Nephron progenitor cell (in vitro differentiated cells): ENCODE results near the gene C19orf73.

Source experiments
- DNase-seq: peaks from one replicate; pipeline ENCODE4 v3.0.0; 2021
- H3K27ac Mint-ChIP-seq: 2 replicates; pipeline ENCODE4 v1.8.0; 2021; ENCODE audit warnings: mild to moderate bottlenecking, moderate library complexity, mixed read lengths
- H3K27me3 Mint-ChIP-seq: 2 replicates; pipeline ENCODE4 v1.8.0; 2021; ENCODE audit warnings: mild to moderate bottlenecking, low read depth, mixed read lengths; ENCODE audit not compliant: poor library complexity
- H3K36me3 Mint-ChIP-seq: 2 replicates; pipeline ENCODE4 v1.8.0; 2021; ENCODE audit warnings: low read depth, mixed read lengths
- H3K4me1 Mint-ChIP-seq: 2 replicates; pipeline ENCODE4 v1.8.0; 2021; ENCODE audit warnings: mixed read lengths
- H3K4me3 Mint-ChIP-seq: 2 replicates; pipeline ENCODE4 v1.8.0; 2021; ENCODE audit warnings: mild to moderate bottlenecking, moderate library complexity, mixed read lengths
- H3K9me3 Mint-ChIP-seq: 2 replicates; pipeline ENCODE4 v1.8.0; 2021; ENCODE audit warnings: mild to moderate bottlenecking, moderate library complexity, mixed read lengths
- TF ChIP-seq, protein P1 (sequence below): fragments of 200-600 bp; sonication (generic); IDR thresholded peaks from 2 replicates; pipeline ENCODE4 v1.5.0; 2021; ENCODE audit warnings: antibody characterized with exemption

C19orf73 gene

DNA sequence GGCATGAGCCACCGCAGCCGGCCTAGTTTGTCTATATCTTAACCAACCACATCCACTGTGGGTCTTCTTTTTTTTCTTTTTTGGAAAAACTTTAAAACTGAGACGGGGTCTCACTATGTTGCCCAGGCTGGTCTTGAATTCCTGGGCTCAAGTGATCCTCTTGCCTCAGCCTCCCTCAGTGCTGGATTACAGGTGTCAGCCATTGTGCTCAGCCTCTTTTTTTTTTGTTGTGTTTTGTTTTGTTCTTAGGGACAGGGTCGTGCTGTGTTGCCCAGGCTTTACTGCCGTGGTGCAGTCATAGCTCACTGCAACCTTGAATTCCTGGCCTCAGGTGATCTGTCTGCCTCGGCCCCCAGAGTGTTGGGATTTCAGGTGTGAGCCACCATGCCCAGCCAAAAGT is 26.3 kb downstream of the C19orf73 start:
- DNase-seq = no peak
- TF ChIP-seq, protein P1, sequence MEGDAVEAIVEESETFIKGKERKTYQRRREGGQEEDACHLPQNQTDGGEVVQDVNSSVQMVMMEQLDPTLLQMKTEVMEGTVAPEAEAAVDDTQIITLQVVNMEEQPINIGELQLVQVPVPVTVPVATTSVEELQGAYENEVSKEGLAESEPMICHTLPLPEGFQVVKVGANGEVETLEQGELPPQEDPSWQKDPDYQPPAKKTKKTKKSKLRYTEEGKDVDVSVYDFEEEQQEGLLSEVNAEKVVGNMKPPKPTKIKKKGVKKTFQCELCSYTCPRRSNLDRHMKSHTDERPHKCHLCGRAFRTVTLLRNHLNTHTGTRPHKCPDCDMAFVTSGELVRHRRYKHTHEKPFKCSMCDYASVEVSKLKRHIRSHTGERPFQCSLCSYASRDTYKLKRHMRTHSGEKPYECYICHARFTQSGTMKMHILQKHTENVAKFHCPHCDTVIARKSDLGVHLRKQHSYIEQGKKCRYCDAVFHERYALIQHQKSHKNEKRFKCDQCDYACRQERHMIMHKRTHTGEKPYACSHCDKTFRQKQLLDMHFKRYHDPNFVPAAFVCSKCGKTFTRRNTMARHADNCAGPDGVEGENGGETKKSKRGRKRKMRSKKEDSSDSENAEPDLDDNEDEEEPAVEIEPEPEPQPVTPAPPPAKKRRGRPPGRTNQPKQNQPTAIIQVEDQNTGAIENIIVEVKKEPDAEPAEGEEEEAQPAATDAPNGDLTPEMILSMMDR = no peak
- Mint-ChIP-seq H3K4me1 (peaks cover 19% of the 10 kb centered on the region), H3K27me3 (no peaks in the 10 kb centered on the region), H3K27ac (no peak overlapping the region), H3K9me3 (no peaks in the 10 kb centered on the region), H3K4me3 (no peak overlapping the region), H3K36me3 (peaks cover 77% of the 10 kb centered on the region)

- no peak for DNase-seq
- H3K36me3 Mint-ChIP-seq = peaks cover 74% of the 10 kb centered on the region
- TF ChIP-seq, protein P1 = no peak
- H3K27ac Mint-ChIP-seq = peak overlapping the region; percentile 74
- H3K27me3 Mint-ChIP-seq = no peaks in the 10 kb centered on the region
- no peaks in the 10 kb centered on the region for H3K9me3 Mint-ChIP-seq
- H3K4me3 Mint-ChIP-seq = no peak overlapping the region
- peaks cover 24% of the 10 kb centered on the region for H3K4me1 Mint-ChIP-seq
Observed at GRCh38 chr19:49091391-49092038, 27.4 kb downstream of the C19orf73 start.

DNA sequence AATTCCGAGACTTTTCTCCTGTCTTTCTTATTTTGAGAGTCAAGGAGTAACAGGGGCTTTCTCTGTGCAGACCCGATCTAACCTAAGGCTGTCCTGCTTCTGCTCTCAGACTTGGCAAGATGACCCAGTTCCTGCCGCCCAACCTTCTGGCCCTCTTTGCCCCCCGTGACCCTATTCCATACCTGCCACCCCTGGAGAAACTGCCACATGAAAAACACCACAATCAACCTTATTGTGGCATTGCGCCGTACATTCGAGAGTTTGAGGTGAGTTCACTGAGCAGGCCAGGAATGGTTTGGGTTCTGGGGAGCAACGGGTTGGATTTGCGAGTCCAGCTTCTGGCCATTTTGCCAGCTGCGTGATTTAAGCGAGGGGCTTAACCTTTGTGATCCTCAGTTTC is 32.6 kb downstream of the C19orf73 start:
- TF ChIP-seq, protein P1 = no peak
- Mint-ChIP-seq H3K9me3 (peaks cover 3% of the 10 kb centered on the region), H3K4me3 (peak overlapping the region; percentile 98), H3K36me3 (peaks cover 43% of the 10 kb centered on the region), H3K4me1 (peaks cover 41% of the 10 kb centered on the region), H3K27ac (peak overlapping the region; percentile 94), H3K27me3 (peaks cover 20% of the 10 kb centered on the region)
- no peak for DNase-seq

DNA sequence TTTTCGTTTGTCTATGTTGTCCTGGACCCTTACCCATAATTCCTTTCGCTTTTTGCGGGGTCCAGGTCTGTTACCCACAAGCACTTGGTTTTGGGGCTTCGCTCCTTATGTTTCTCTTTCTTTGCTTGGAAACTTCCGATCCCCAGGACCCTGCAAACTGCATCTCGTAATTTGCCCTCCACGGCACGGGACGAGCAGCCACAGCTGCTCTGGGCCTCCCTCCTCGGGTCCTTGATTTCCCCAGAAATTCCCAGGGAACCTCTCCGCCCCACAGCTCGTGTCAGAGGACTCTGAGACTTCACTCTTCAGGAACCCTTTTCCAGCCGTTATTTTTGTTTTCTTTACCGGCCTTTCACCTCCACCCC is 33.1 kb downstream of the C19orf73 start:
- Mint-ChIP-seq H3K27me3 (peaks cover 22% of the 10 kb centered on the region), H3K4me3 (peak overlapping the region; percentile 98), H3K36me3 (peaks cover 39% of the 10 kb centered on the region), H3K27ac (peak overlapping the region; percentile 94), H3K4me1 (peaks cover 41% of the 10 kb centered on the region), H3K9me3 (peaks cover 3% of the 10 kb centered on the region)
- no peak for DNase-seq
- TF ChIP-seq, protein P1 = no peak

GRCh38 chr19:49085020-49085867 is 33.7 kb downstream of the C19orf73 start, which contains the start of gene SNRNP70:
SNRNP70 (plus strand) TSS chr19:49085451; CDS start chr19:49086415, 964 bp downstream.
- Mint-ChIP-seq H3K9me3 (peaks cover 3% of the 10 kb centered on the region), H3K4me3 (peak within 1 kb of the TSS; percentile 98), H3K4me1 (peaks cover 39% of the 10 kb centered on the region), H3K27me3 (peaks cover 27% of the 10 kb centered on the region), H3K36me3 (peaks cover 33% of the 10 kb centered on the region), H3K27ac (peak within 1 kb of the TSS; percentile 96)
- TF ChIP-seq, protein P1 = no peak
- peak; percentile 99 for DNase-seq
